Trophoblast cell (in vitro differentiated cells and primary cell): ENCODE results near the gene LPP.

Experiments used
- DNase-seq, 2 donors: peaks; one replicate each; pipeline ENCODE4 v3.0.0-alpha.2; 2016
- H2AFZ ChIP-seq: 2 replicates; pipeline ENCODE4 v1.6.1; 2013; ENCODE audit warnings: low read length, moderate library complexity, mild to moderate bottlenecking; ENCODE audit not compliant: insufficient read depth, poor library complexity
- H2AK5ac ChIP-seq: 2 replicates; pipeline ENCODE4 v1.6.1; 2013; ENCODE audit warnings: mild to moderate bottlenecking, low read length
- H2BK120ac ChIP-seq: 2 replicates; pipeline ENCODE4 v1.6.1; 2013; ENCODE audit warnings: low read length, mild to moderate bottlenecking, moderate library complexity; ENCODE audit not compliant: insufficient read depth, poor library complexity
- H2BK12ac ChIP-seq: 2 replicates; pipeline ENCODE4 v1.6.1; 2013; ENCODE audit warnings: mild to moderate bottlenecking, low read length, moderate library complexity
- H2BK5ac ChIP-seq: 2 replicates; pipeline ENCODE4 v1.6.1; 2013; ENCODE audit warnings: low read length, low read depth, moderate library complexity, mild to moderate bottlenecking; ENCODE audit not compliant: poor library complexity
- H3K14ac ChIP-seq: 2 replicates; pipeline ENCODE4 v1.6.1; 2013; ENCODE audit warnings: mild to moderate bottlenecking, low read length
- H3K18ac ChIP-seq: 2 replicates; pipeline ENCODE4 v1.6.1; 2013; ENCODE audit warnings: mild to moderate bottlenecking, low read length
- H3K23ac ChIP-seq: 2 replicates; pipeline ENCODE4 v1.6.1; 2013; ENCODE audit warnings: low read length
- H3K27ac ChIP-seq: 2 replicates; pipeline ENCODE4 v1.5.1; 2013; ENCODE audit warnings: low read depth, mild to moderate bottlenecking, inconsistent platforms, low read length, moderate library complexity
- H3K27me3 ChIP-seq: 2 replicates; pipeline ENCODE4 v1.6.1; 2013; ENCODE audit warnings: inconsistent platforms, mild to moderate bottlenecking, low read length, moderate library complexity; ENCODE audit not compliant: insufficient read depth
- H3K36me3 ChIP-seq, 2 experiments: 1 replicate in 1 of 2; 2 replicates in 1 of 2; pipeline ENCODE4 v1.6.1; 2013; ENCODE audit warnings: low read length in 2 of 2, mild to moderate bottlenecking in 2 of 2, moderate library complexity in 1 of 2; ENCODE audit not compliant: insufficient read depth in 2 of 2, control insufficient read depth in 1 of 2
- H3K4ac ChIP-seq: 2 replicates; pipeline ENCODE4 v1.6.1; 2013; ENCODE audit warnings: low read depth, mild to moderate bottlenecking, low read length, moderate library complexity
- H3K4me1 ChIP-seq, 2 experiments: 1 replicate in 1 of 2; 2 replicates in 1 of 2; pipeline ENCODE4 v1.6.1; 2013; ENCODE audit warnings: low read length in 2 of 2, mild to moderate bottlenecking in 2 of 2, moderate library complexity in 1 of 2; ENCODE audit not compliant: insufficient read depth in 2 of 2, control insufficient read depth in 1 of 2
- H3K4me2 ChIP-seq: 2 replicates; pipeline ENCODE4 v1.6.1; 2013; ENCODE audit warnings: inconsistent platforms, mild to moderate bottlenecking, low read length, moderate library complexity
- H3K4me3 ChIP-seq: 2 replicates; pipeline ENCODE4 v1.5.1; 2013; ENCODE audit warnings: mild to moderate bottlenecking, low read depth, low read length, inconsistent platforms
- H3K79me1 ChIP-seq: one replicate; pipeline ENCODE4 v1.6.1; 2013; ENCODE audit warnings: low read length
- H3K79me2 ChIP-seq: 2 replicates; pipeline ENCODE4 v1.6.1; 2013; ENCODE audit warnings: low read length, mild to moderate bottlenecking; ENCODE audit not compliant: control insufficient read depth, insufficient read depth, poor library complexity
- H3K9ac ChIP-seq: 2 replicates; pipeline ENCODE4 v1.6.1; 2013; ENCODE audit warnings: mild to moderate bottlenecking, low read length
- H3K9me3 ChIP-seq: 2 replicates; pipeline ENCODE4 v1.6.1; 2013; ENCODE audit warnings: low read depth, mild to moderate bottlenecking, control low read depth, inconsistent platforms, low read length; ENCODE audit not compliant: insufficient read depth
- H4K12ac ChIP-seq: 2 replicates; pipeline ENCODE4 v1.6.1; 2013; ENCODE audit warnings: low read depth, mild to moderate bottlenecking, low read length, moderate library complexity
- H4K8ac ChIP-seq: 2 replicates; pipeline ENCODE4 v1.6.1; 2013; ENCODE audit warnings: low read depth, mild to moderate bottlenecking, low read length, moderate library complexity
- H4K91ac ChIP-seq: one replicate; pipeline ENCODE4 v1.6.1; 2013; ENCODE audit warnings: low read depth, mild to moderate bottlenecking, low read length, moderate library complexity
- WGBS: extraction: QIAGEN DNeasy Blood & Tissue Kit; methylation state at CpG from one replicate; pipeline ENCODE4 v1.1.7; 2013; ENCODE audit warnings: missing lambda C conversion rate; ENCODE audit not compliant: insufficient read length, insufficient coverage; ENCODE audit errors: extremely low coverage; 5-methylcytosine and 5-hydroxymethylcytosine counted together

The LPP gene

DNA sequence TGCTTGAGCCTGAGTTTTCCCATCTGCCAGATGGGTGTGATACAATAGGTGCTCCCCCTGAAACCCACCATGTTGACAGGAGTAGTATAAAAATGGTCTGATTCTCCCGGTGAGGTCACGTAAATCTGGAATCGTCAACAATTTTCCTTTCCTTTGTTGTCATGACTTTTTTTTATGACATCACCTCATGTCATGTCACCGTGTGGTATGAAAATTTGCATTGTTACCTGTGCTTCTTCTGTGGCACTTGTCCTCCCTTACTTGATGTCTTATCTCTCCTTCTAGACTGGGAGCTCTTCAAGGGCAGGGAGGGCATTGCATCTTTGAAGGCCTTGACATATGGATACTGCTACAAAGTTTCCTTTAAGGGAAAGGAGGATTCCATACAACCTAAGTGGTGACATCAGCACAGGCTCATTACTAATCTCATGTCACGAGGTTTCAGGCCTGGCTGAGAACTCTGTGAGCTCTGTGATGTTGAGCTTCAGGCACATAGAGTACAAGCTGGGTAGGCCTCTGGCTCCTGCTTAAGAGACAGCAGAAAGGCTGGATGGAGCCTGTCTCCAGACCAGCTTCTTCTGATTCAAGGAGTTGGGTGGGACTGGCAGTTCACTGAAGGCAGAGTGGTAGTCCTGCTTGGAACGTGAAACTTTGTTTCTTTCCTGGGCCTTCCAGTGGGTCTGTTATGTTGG is 66.3 kb downstream of the LPP start:
- Histone ChIP-seq H3K27ac (no peak overlapping the region), H4K8ac (no peak overlapping the region), H3K27me3 (no peaks in the 10 kb centered on the region), H3K4me1 (peaks cover 2 to 6% of the 10 kb centered on the region in 2 experiments), H3K36me3 (no peaks in the 10 kb centered on the region), H3K4ac (peak overlapping the region; percentile 6), H3K79me2 (no peaks in the 10 kb centered on the region), H3K4me3 (no peak overlapping the region), H3K79me1 (no peaks in the 10 kb centered on the region), H3K18ac (no peak overlapping the region), H4K91ac (no peak overlapping the region), H3K9ac (no peak overlapping the region), H3K23ac (no peak overlapping the region), H2BK12ac (no peak overlapping the region), H2BK5ac (no peak overlapping the region), H2AFZ (no peak overlapping the region), H3K4me2 (no peak overlapping the region), H3K9me3 (no peaks in the 10 kb centered on the region), H2AK5ac (no peak overlapping the region), H2BK120ac (no peak overlapping the region), H4K12ac (no peak overlapping the region), H3K14ac (no peak overlapping the region)
- WGBS = no CpG with 5 or more reads among the region's 6 CpGs
- no peak for DNase-seq

DNA sequence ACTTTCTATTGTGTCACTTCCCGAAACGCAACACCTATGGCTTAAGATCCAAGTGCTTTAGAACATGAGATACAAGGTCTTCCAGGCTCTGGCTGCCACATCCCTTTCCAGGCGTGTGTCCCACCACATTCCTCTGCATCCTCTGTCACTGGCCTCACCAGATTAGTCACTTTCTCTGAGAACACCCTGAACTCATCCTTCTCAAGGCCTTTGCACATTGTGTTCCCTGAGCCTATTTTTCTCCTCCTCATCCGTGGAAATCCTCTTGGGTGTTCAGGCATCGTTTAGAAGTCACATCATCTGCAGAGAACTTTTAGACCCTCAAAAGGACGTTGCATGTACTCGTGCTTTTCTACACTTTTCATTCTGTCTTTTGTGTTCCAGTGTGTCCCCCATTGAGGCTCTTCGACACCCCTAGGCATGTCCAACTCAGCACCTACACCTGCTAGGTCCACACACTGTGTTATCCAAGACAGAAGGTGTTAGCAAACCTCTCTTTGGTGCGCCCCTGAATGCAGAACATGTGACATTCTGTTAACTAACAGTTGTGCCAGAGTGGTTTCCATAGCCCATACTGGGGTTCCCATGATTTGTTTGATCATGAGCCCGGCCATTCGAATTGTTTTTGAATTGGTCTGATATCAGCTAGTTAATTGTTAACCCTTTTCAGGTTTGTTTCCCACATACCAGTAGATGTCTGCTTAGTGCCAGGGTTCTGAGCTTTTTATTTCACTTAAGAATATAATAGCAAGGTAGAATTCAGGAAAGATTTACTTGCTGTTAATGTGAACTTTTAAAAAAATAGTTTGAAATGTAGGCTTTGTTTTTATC is 67.2 kb downstream of the LPP start:
- H3K23ac ChIP-seq = no peak overlapping the region
- no peak overlapping the region for H2BK5ac ChIP-seq
- no peak overlapping the region for H2AFZ ChIP-seq
- no peaks in the 10 kb centered on the region for H3K79me2 ChIP-seq
- DNase-seq = no peak
- no peaks in the 10 kb centered on the region for H3K9me3 ChIP-seq
- H2AK5ac ChIP-seq = no peak overlapping the region
- peaks cover 2 to 6% of the 10 kb centered on the region in 2 experiments for H3K4me1 ChIP-seq
- H3K4me3 ChIP-seq = no peak overlapping the region
- H4K12ac ChIP-seq = no peak overlapping the region
- no peak overlapping the region for H3K27ac ChIP-seq
- no peak overlapping the region for H3K9ac ChIP-seq
- H2BK120ac ChIP-seq = no peak overlapping the region
- no CpG with 5 or more reads among the region's 11 CpGs for WGBS
- H3K14ac ChIP-seq = no peak overlapping the region
- no peak overlapping the region for H3K18ac ChIP-seq
- no peaks in the 10 kb centered on the region for H3K27me3 ChIP-seq
- no peak overlapping the region for H2BK12ac ChIP-seq
- H4K8ac ChIP-seq = no peak overlapping the region
- H3K36me3 ChIP-seq = no peaks in the 10 kb centered on the region
- H3K4ac ChIP-seq = peak overlapping the region; percentile 23
- no peak overlapping the region for H3K4me2 ChIP-seq
- H3K79me1 ChIP-seq = no peaks in the 10 kb centered on the region
- H4K91ac ChIP-seq = no peak overlapping the region

DNA sequence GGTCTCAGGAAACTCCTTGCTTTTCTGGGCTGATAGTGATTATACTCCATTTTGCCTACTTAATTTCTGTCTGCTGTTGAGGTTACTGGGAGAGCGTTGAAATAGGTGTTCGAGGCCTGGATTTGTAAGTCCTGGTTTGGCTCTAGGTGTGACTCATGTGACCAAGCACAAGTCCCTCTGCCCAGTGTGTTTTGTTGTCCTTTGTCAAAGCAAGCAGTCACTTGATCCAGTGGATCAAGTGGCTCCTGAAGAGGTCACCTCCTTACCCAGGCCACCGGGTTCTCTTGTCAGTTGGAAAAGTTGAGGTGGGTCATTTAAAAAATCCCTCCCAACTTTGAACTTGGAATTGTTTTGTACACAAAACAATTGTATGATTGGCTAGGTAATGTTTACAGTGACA is 70.0 kb downstream of the LPP start:
- Histone ChIP-seq H4K12ac (no peak overlapping the region), H2AFZ (no peak overlapping the region), H3K79me1 (no peaks in the 10 kb centered on the region), H3K27ac (no peak overlapping the region), H3K36me3 (peaks cover 3 to 6% of the 10 kb centered on the region in 2 experiments), H2BK5ac (no peak overlapping the region), H3K9me3 (no peaks in the 10 kb centered on the region), H3K79me2 (no peaks in the 10 kb centered on the region), H3K27me3 (no peaks in the 10 kb centered on the region), H2BK12ac (no peak overlapping the region), H3K18ac (no peak overlapping the region), H3K23ac (no peak overlapping the region), H3K9ac (no peak overlapping the region), H2AK5ac (no peak overlapping the region), H3K4me2 (no peak overlapping the region), H4K8ac (no peak overlapping the region), H3K14ac (no peak overlapping the region), H3K4ac (peak overlapping the region; percentile 6), H3K4me3 (no peak overlapping the region), H2BK120ac (no peak overlapping the region), H3K4me1 (peaks cover 2 to 6% of the 10 kb centered on the region in 2 experiments), H4K91ac (no peak overlapping the region)
- DNase-seq = no peak
- WGBS = no CpG with 5 or more reads among the region's 3 CpGs

DNA sequence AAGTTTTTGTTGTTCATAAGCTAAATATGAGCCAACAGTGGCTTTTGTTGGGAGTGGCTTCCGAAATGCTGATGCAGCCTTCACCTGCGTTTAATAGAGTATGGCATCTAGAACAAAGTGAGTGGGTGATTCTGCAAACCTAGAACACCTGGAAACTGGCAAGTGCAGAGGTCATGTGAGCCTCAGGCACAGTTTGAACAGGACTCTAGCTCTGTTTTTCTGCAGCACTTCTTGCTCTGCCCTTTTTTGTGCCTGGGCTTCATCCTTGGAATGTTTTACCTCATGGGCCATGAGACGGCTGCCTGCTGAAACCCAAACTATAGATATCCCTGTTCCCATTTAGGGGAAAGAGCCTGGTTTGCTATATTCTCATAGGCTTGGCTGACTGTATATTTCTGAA is 73.5 kb downstream of the LPP start:
- Histone ChIP-seq H2BK5ac (no peak overlapping the region), H4K12ac (no peak overlapping the region), H3K27ac (no peak overlapping the region), H3K4ac (no peak overlapping the region), H3K23ac (no peak overlapping the region), H3K27me3 (no peaks in the 10 kb centered on the region), H2BK120ac (no peak overlapping the region), H3K14ac (no peak overlapping the region), H3K36me3 (peaks cover 6% of the 10 kb centered on the region in 2 experiments), H2AFZ (no peak overlapping the region), H4K91ac (no peak overlapping the region), H3K9me3 (no peaks in the 10 kb centered on the region), H2BK12ac (no peak overlapping the region), H3K4me3 (no peak overlapping the region), H3K79me2 (no peaks in the 10 kb centered on the region), H3K18ac (no peak overlapping the region), H3K4me2 (no peak overlapping the region), H2AK5ac (no peak overlapping the region), H3K9ac (no peak overlapping the region), H3K4me1 (peaks cover 0 to 2% of the 10 kb centered on the region in 2 experiments), H4K8ac (no peak overlapping the region), H3K79me1 (no peaks in the 10 kb centered on the region)
- DNase-seq = no peak
- WGBS = no CpG with 5 or more reads among the region's 3 CpGs
